ENCODE results near the gene TM2D1. TPM values are rescaled to one million over a fixed set of nuclear protein-coding genes. Genes with fewer than 3 reads are reported as not detected.

Gene TM2D1
- total RNA-seq, 6 experiments from 2014 or later, result 39.1 to 49.0 (median 40.4) TPM

DNA sequence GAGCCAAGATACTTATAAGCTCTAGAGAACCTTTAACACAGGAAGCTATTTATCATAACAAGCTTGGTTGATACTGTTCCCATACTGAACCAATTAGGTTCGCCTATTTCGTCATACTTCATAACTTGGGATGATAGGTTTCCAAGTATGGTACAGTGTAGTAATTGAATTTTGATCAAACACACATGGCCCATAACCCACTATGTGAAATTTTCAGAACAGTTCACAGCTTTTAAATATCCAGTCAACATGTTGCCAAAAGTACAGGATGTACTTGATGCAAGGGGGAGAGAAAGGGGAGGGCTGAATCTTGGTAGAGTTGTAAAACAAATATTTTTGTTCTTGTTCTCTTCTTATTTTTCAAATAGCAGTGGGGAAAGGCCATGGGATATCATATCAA, 86.6 kb downstream of the TM2D1 start:
- Mint-ChIP-seq H3K4me1 (ENCODE audit: low read depth) (peaks cover 7% of the 10 kb centered on the region; the same call in 1 of the 2 replicates), H3K4me3 (no peak overlapping the region), H3K36me3 (ENCODE audit: low read depth) (no peaks in the 10 kb centered on the region), H3K27ac (no peak overlapping the region), H3K9me3 (no peaks in the 10 kb centered on the region), H3K27me3 (ENCODE audit: insufficient read depth) (peaks cover 6% of the 10 kb centered on the region)
- DNase-seq, result no peak
- TF ChIP-seq, protein P1, sequence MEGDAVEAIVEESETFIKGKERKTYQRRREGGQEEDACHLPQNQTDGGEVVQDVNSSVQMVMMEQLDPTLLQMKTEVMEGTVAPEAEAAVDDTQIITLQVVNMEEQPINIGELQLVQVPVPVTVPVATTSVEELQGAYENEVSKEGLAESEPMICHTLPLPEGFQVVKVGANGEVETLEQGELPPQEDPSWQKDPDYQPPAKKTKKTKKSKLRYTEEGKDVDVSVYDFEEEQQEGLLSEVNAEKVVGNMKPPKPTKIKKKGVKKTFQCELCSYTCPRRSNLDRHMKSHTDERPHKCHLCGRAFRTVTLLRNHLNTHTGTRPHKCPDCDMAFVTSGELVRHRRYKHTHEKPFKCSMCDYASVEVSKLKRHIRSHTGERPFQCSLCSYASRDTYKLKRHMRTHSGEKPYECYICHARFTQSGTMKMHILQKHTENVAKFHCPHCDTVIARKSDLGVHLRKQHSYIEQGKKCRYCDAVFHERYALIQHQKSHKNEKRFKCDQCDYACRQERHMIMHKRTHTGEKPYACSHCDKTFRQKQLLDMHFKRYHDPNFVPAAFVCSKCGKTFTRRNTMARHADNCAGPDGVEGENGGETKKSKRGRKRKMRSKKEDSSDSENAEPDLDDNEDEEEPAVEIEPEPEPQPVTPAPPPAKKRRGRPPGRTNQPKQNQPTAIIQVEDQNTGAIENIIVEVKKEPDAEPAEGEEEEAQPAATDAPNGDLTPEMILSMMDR (IDR thresholded peaks at IDR 0.05), result no peak

- no peak overlapping the region for H3K27ac Mint-ChIP-seq
- DNase-seq, result no peak
- H3K36me3 Mint-ChIP-seq (ENCODE audit: low read depth), result no peaks in the 10 kb centered on the region
- no peak overlapping the region for H3K4me3 Mint-ChIP-seq
- no peaks in the 10 kb centered on the region for H3K9me3 Mint-ChIP-seq
- H3K4me1 Mint-ChIP-seq (ENCODE audit: low read depth), result peaks cover 7% of the 10 kb centered on the region; the same call in 1 of the 2 replicates
- peaks cover 10% of the 10 kb centered on the region for H3K27me3 Mint-ChIP-seq (ENCODE audit: insufficient read depth)
- TF ChIP-seq, protein P1 (IDR thresholded peaks at IDR 0.05), result no peak
These were observed 87.5 kb downstream of the TM2D1 start for GRCh38 chr1:61637470-61637869.

DNA sequence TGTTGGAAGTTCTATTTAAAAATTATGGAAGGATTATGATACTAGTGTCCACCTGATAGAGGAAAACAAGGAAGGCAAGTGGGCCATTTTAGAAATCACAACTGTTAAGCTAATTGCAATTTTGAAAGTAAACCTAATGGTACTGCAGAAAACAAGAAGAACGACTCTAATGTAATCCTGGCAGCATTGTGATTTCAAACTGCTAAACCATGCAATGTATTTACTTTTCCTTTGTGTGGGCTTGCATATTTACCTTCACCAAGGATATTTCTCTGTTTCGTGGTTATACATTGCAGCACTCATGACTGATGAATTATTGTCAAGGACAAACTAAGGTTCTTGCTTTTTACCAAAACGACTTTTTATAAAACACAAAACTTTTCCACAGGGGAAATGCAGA, 88.1 kb downstream of the TM2D1 start:
- no peak for DNase-seq
- Mint-ChIP-seq H3K36me3 (ENCODE audit: low read depth) (no peaks in the 10 kb centered on the region), H3K27me3 (ENCODE audit: insufficient read depth) (peaks cover 10% of the 10 kb centered on the region), H3K4me1 (ENCODE audit: low read depth) (peaks cover 7% of the 10 kb centered on the region; the same call in 1 of the 2 replicates), H3K4me3 (no peak overlapping the region), H3K27ac (no peak overlapping the region), H3K9me3 (no peaks in the 10 kb centered on the region)
- TF ChIP-seq, protein P1 (IDR thresholded peaks at IDR 0.05), result no peak

DNA sequence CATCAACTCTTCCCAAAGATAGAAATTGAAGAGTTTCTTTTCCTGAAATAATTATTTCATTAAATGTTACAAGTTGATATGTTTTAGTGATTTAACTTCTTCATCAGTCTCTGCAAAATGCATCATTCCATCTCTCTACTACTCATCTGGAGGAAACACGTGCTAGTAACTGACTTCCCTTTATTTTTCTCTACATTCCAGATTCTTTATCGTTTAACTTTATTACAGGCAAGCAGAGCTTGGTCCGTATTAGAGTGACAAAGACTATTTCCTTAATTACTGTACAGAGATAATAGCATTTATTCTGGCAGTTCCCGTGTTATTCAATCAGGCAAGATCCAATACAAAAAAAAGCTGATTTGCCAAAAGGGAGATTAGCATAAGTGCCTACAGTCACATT, 88.6 kb downstream of the TM2D1 start:
- H3K4me1 Mint-ChIP-seq (ENCODE audit: low read depth), result peaks cover 7% of the 10 kb centered on the region; the same call in 1 of the 2 replicates
- no peaks in the 10 kb centered on the region for H3K36me3 Mint-ChIP-seq (ENCODE audit: low read depth)
- no peaks in the 10 kb centered on the region for H3K9me3 Mint-ChIP-seq
- H3K27me3 Mint-ChIP-seq (ENCODE audit: insufficient read depth), result peaks cover 10% of the 10 kb centered on the region
- DNase-seq, result no peak
- H3K27ac Mint-ChIP-seq, result no peak overlapping the region
- TF ChIP-seq, protein P1 (IDR thresholded peaks at IDR 0.05), result no peak
- no peak overlapping the region for H3K4me3 Mint-ChIP-seq

- TF ChIP-seq, protein P1 (IDR thresholded peaks at IDR 0.05), result no peak
- Mint-ChIP-seq H3K27me3 (ENCODE audit: insufficient read depth) (peaks cover 8% of the 10 kb centered on the region), H3K9me3 (no peaks in the 10 kb centered on the region), H3K4me3 (no peak overlapping the region), H3K27ac (no peak overlapping the region), H3K36me3 (ENCODE audit: low read depth) (no peaks in the 10 kb centered on the region), H3K4me1 (ENCODE audit: low read depth) (peaks cover 7% of the 10 kb centered on the region; the same call in 1 of the 2 replicates)
- no peak for DNase-seq
These were observed 89.4 kb downstream of the TM2D1 start for GRCh38 chr1:61635557-61635956.

- H3K9me3 Mint-ChIP-seq, result no peaks in the 10 kb centered on the region
- no peak overlapping the region for H3K4me3 Mint-ChIP-seq
- peaks cover 8% of the 10 kb centered on the region; the same call in 1 of the 2 replicates for H3K27me3 Mint-ChIP-seq (ENCODE audit: insufficient read depth)
- H3K4me1 Mint-ChIP-seq (ENCODE audit: low read depth), result no peaks in the 10 kb centered on the region
- no peak for DNase-seq
- H3K36me3 Mint-ChIP-seq (ENCODE audit: low read depth), result no peaks in the 10 kb centered on the region
- H3K27ac Mint-ChIP-seq, result no peak overlapping the region
- TF ChIP-seq, protein P1 (IDR thresholded peaks at IDR 0.05), result no peak
These were observed 93.5 kb downstream of the TM2D1 start for GRCh38 chr1:61631436-61631835.
